Transverse colon (tissue), 4 donors: Measurements from ENCODE around the gene RTF2. TPM values are rescaled to one million over a fixed set of nuclear protein-coding genes. Genes with fewer than 3 reads are reported as not detected.

Source experiments
- DNase-seq: peaks from one replicate; pipeline ENCODE4 v3.0.0-alpha.2; 2019
- H3K27ac ChIP-seq, 4 donors: fragments of 200-600 bp; sonication (generic); 2 replicates each; pipeline ENCODE4 v1.5.1; 2016 to 2018; ENCODE audit warnings: inconsistent platforms in 4 of 4
- H3K27me3 ChIP-seq: fragments of 200-600 bp; sonication (generic); 2 replicates; pipeline ENCODE4 v1.5.1; 2017; ENCODE audit warnings: inconsistent platforms
- H3K36me3 ChIP-seq, 4 donors: fragments of 200-600 bp; sonication (generic); 2 replicates each; pipeline ENCODE4 v1.5.1; 2017 to 2019; ENCODE audit warnings: inconsistent platforms in 4 of 4
- H3K4me1 ChIP-seq, 4 donors: fragments of 200-600 bp; sonication (generic); 2 replicates each; pipeline ENCODE4 v1.5.1; 2017 to 2020; ENCODE audit warnings: inconsistent platforms in 4 of 4
- H3K4me3 ChIP-seq, 4 donors: fragments of 200-600 bp; sonication (generic); 1 replicate in 1 of 4; 2 replicates in 3 of 4; pipeline versions ENCODE4 v1.5.1 to v1.6.1; 2017 to 2019; ENCODE audit warnings: inconsistent platforms in 4 of 4
- H3K9me3 ChIP-seq, 2 donors: fragments of 200-600 bp; sonication (generic); 2 replicates each; pipeline ENCODE4 v1.5.1; 2017 to 2019; ENCODE audit warnings: inconsistent platforms in 2 of 2
- CTCF ChIP-seq, 5 experiments: fragments of 200-600 bp in 3 of 5; fragments of 450-650 bp in 2 of 5; sonication (generic) in 3 of 5; IDR thresholded peaks; 1 replicate in 2 of 5; 2 replicates in 3 of 5; pipeline ENCODE4 v1.5.1; 2016 to 2017; ENCODE audit warnings: antibody characterized with exemption in 5 of 5, inconsistent platforms in 3 of 5, mild to moderate bottlenecking in 2 of 5, moderate library complexity in 1 of 5
- EP300 ChIP-seq: sonication (generic); formaldehyde crosslinking; IDR thresholded peaks from one replicate; pipeline ENCODE4 v1.6.1; 2017; ENCODE audit warnings: antibody characterized with exemption, low read depth
- POLR2A ChIP-seq: fragments of 450-650 bp; IDR thresholded peaks from one replicate; pipeline ENCODE4 v1.6.1; 2016; ENCODE audit warnings: antibody characterized with exemption, mild to moderate bottlenecking, moderate library complexity
- POLR2AphosphoS5 ChIP-seq, 3 donors: sonication (generic); formaldehyde crosslinking; IDR thresholded peaks; one replicate each; pipeline ENCODE4 v1.6.1; 2016; ENCODE audit warnings: antibody characterized with exemption in 3 of 3
- WGBS, 2 donors: methylation state at CpG; one replicate each; pipeline ENCODE4 v1.1.5; 2018; ENCODE audit warnings: low coverage in 1 of 2; 5-methylcytosine and 5-hydroxymethylcytosine counted together
- in situ Hi-C, 4 donors: fragments of 200-750 bp; cut with MboI; loops; one replicate each; pipeline versions ENCODE4 v1.15.0 to v1.15.1; 2017; ENCODE audit warnings: low sequenced_read_pairs in 3 of 4, low pct_ligation_motif_present in 1 of 4, low pct_unique_long_range_greater_than_20kb in 1 of 4
- intact Hi-C: fragments of 100-400 bp; cut with DNase I; formaldehyde crosslinking; loops from one replicate; pipeline ENCODE4 v1.15.1; 2023; ENCODE audit warnings: low total_unique reads
- total RNA-seq, 4 donors: library from RNA; depleted of rRNA; stranded (reverse); fragments of >200 nt; gene quantifications; one replicate each; pipeline ENCODE4 v1.1.0, GENCODE V29; 2016

Gene RTF2
- total RNA-seq, 4 donors from 2014 or later: 49.5 to 130 (median 50.5) TPM

GRCh38 chr20:56513161-56514150 is 45.0 kb downstream of the RTF2 start:
- TF ChIP-seq CTCF (IDR thresholded peaks at IDR 0.05): no peak
- TF ChIP-seq EP300: no peak
- no peak for TF ChIP-seq POLR2A
- no peak for TF ChIP-seq POLR2AphosphoS5 (IDR thresholded peaks at IDR 0.05)
- in situ Hi-C loops: no loop called here
- peaks cover 0 to 10% (median 0%) of the 10 kb centered on the region in 4 donors for H3K4me1 ChIP-seq
- H3K36me3 ChIP-seq: peaks cover 0 to 38% (median 7%) of the 10 kb centered on the region in 4 donors
- DNase-seq: no peak
- H3K27ac ChIP-seq: peak overlapping the region in 1 of 4 donors; percentile 2
- H3K9me3 ChIP-seq: no peaks in the 10 kb centered on the region
- intact Hi-C loops: no loop called here
- WGBS, 2 donors: 81 to 92% methylated on average over 7 to 22 of the region's 22 CpGs
- H3K27me3 ChIP-seq: no peaks in the 10 kb centered on the region
- no peak overlapping the region for H3K4me3 ChIP-seq

- in situ Hi-C loops: no loop called here
- H3K4me1 ChIP-seq: peaks cover 0 to 10% (median 0%) of the 10 kb centered on the region in 4 donors
- no peak for TF ChIP-seq CTCF (IDR thresholded peaks at IDR 0.05)
- TF ChIP-seq POLR2AphosphoS5 (IDR thresholded peaks at IDR 0.05): no peak
- TF ChIP-seq EP300: no peak
- TF ChIP-seq POLR2A: no peak
- H3K4me3 ChIP-seq: no peak overlapping the region
- WGBS, 2 donors: 80 to 83% methylated on average over 1 to 5 of the region's 5 CpGs
- H3K27ac ChIP-seq: peak overlapping the region in 1 of 4 donors; percentile 37
- H3K36me3 ChIP-seq: peaks cover 0 to 66% (median 18%) of the 10 kb centered on the region in 4 donors
- intact Hi-C loops: no loop called here
- no peak for DNase-seq
- H3K27me3 ChIP-seq: no peaks in the 10 kb centered on the region
- H3K9me3 ChIP-seq: peaks cover 13 to 18% of the 10 kb centered on the region in 2 donors
Observed at GRCh38 chr20:56516631-56517030, 48.2 kb downstream of the RTF2 start.

GRCh38 chr20:56517211-56517610 is 48.8 kb downstream of the RTF2 start:
- TF ChIP-seq POLR2A (no peak), CTCF (IDR thresholded peaks at IDR 0.05) (no peak)
- WGBS, 2 donors: 82% methylated on average over 7 of the region's 7 CpGs; no CpG with 5 or more reads in 1 of the 2 donors

GRCh38 chr20:56517641-56518040 is 49.2 kb downstream of the RTF2 start:
- 82 to 100% methylated on average over 5 to 8 of the region's 8 CpGs for WGBS, 2 donors
- no peak for DNase-seq
- peaks cover 0 to 66% (median 18%) of the 10 kb centered on the region in 4 donors for H3K36me3 ChIP-seq
- H3K4me1 ChIP-seq: peaks cover 0 to 10% (median 0%) of the 10 kb centered on the region in 4 donors
- no peak overlapping the region for H3K27ac ChIP-seq
- no peaks in the 10 kb centered on the region for H3K27me3 ChIP-seq
- peaks cover 13 to 18% of the 10 kb centered on the region in 2 donors for H3K9me3 ChIP-seq
- TF ChIP-seq CTCF (IDR thresholded peaks at IDR 0.05) (no peak), POLR2A (no peak), POLR2AphosphoS5 (IDR thresholded peaks at IDR 0.05) (no peak), EP300 (no peak)
- intact Hi-C loops: no loop called here
- H3K4me3 ChIP-seq: no peak overlapping the region
- in situ Hi-C loops: no loop called here

More at GRCh38 chr20:56517211-56517610, 48.8 kb downstream of the RTF2 start:
- Histone ChIP-seq H3K4me1 (peaks cover 0 to 10% (median 0%) of the 10 kb centered on the region in 4 donors), H3K4me3 (no peak overlapping the region), H3K27me3 (no peaks in the 10 kb centered on the region), H3K36me3 (peaks cover 0 to 66% (median 18%) of the 10 kb centered on the region in 4 donors), H3K9me3 (peaks cover 13 to 18% of the 10 kb centered on the region in 2 donors), H3K27ac (peak overlapping the region in 1 of 4 donors; percentile 37)
- no peak for DNase-seq
- intact Hi-C loops (no loop called here), in situ Hi-C loops (no loop called here)
